HepG2 (cell line): Measurements from ENCODE around the gene USP27X.

ENCODE experiments used
- CEBPG ChIP-seq: IDR thresholded peaks from 2 replicates; pipeline ENCODE4 v1.6.1; 2016
- CHD4 ChIP-seq: fragments of 200-600 bp; sonication (generic); IDR thresholded peaks from 2 replicates; pipeline ENCODE4 v1.7.0; 2017; ENCODE audit warnings: mild to moderate bottlenecking, low read length, borderline replicate concordance
- CTCF ChIP-seq: sonication (generic); formaldehyde crosslinking; IDR thresholded peaks from 2 replicates; pipeline ENCODE4 v1.5.0; 2020; ENCODE audit warnings: mild to moderate bottlenecking, missing genetic modification reagents, moderate library complexity
- EP300 ChIP-seq, 3 experiments: sonication (generic) in 1 of 3; formaldehyde crosslinking in 1 of 3; IDR thresholded peaks; 2 replicates each; pipeline versions ENCODE4 v1.5.1 to v1.6.1; 2011 to 2020; ENCODE audit warnings: low read depth in 2 of 3, low read length in 2 of 3, borderline replicate concordance in 1 of 3, improper control_type of control experiment in 1 of 3, mild to moderate bottlenecking in 1 of 3, missing genetic modification reagents in 1 of 3, moderate library complexity in 1 of 3
- GLI4 ChIP-seq: sonication (generic); formaldehyde crosslinking; IDR thresholded peaks from 2 replicates; pipeline ENCODE4 v1.5.1; 2020; ENCODE audit warnings: missing genetic modification reagents, mild to moderate bottlenecking, moderate library complexity, borderline replicate concordance
- KLF6 ChIP-seq: IDR thresholded peaks from 2 replicates; pipeline ENCODE4 v1.8.0; 2016; ENCODE audit warnings: missing biosample characterization, missing genetic modification reagents
- MAFF ChIP-seq: IDR thresholded peaks from 2 replicates; pipeline ENCODE4 v1.6.1; 2011; ENCODE audit warnings: low read depth, low read length, improper control_type of control experiment
- POLR2A ChIP-seq, 2 experiments: IDR thresholded peaks; 2 replicates each; pipeline ENCODE4 v1.6.1; 2011; ENCODE audit warnings: low read depth in 2 of 2, low read length in 2 of 2, mild to moderate bottlenecking in 1 of 2, moderate library complexity in 1 of 2; ENCODE audit not compliant: insufficient read depth in 1 of 2
- PRDM15 ChIP-seq: sonication (generic); formaldehyde crosslinking; IDR thresholded peaks from 2 replicates; pipeline ENCODE4 v1.4.0; 2020; ENCODE audit warnings: missing genetic modification reagents
- SRSF9 ChIP-seq: fragments of 200-400 bp; formaldehyde crosslinking; IDR thresholded peaks from 2 replicates; pipeline ENCODE4 v1.6.1; 2018; ENCODE audit warnings: borderline replicate concordance, mild to moderate bottlenecking, low read depth, low read length; ENCODE audit not compliant: insufficient read depth, poor library complexity, severe bottlenecking
- ZMYM4 ChIP-seq: sonication (generic); formaldehyde crosslinking; IDR thresholded peaks from 2 replicates; pipeline ENCODE4 v1.8.1; 2023; ENCODE audit warnings: mild to moderate bottlenecking, missing genetic modification reagents
- TF ChIP-seq, protein P1 (sequence below): sonication (generic); formaldehyde crosslinking; IDR thresholded peaks from 2 replicates; pipeline ENCODE4 v1.4.0; 2020; ENCODE audit warnings: mild to moderate bottlenecking, missing genetic modification reagents, borderline replicate concordance
- TF ChIP-seq, protein P2 (sequence below): IDR thresholded peaks from 2 replicates; pipeline ENCODE4 v1.6.1; 2012; ENCODE audit warnings: inconsistent platforms

DNA sequence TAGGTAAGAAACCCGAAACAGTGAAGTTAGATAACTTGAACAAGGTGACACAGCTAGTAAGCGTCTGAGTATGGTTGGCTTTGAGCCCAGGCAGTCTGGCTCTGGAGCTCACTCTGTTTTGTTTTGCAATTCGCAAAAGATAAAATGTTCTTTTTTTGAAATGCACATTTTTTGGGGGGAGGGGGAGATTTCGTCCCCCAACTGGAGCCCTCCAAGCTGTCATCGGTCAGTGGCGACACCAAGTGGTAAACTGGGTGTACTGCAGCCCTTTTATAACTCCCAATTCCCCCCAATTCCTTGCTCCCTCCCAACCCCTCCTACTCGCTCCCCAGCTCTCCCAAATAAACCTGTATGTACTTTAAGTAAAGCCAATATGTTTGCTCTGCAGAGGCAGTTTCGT lies 40.3 kb downstream of the USP27X start:
- no peak for TF ChIP-seq GLI4 (CRISPR knock-in tag)
- TF ChIP-seq CHD4: no peak
- TF ChIP-seq ZMYM4: no peak
- TF ChIP-seq KLF6 (CRISPR knock-in tag): no peak
- no peak for TF ChIP-seq MAFF
- TF ChIP-seq, protein P1, sequence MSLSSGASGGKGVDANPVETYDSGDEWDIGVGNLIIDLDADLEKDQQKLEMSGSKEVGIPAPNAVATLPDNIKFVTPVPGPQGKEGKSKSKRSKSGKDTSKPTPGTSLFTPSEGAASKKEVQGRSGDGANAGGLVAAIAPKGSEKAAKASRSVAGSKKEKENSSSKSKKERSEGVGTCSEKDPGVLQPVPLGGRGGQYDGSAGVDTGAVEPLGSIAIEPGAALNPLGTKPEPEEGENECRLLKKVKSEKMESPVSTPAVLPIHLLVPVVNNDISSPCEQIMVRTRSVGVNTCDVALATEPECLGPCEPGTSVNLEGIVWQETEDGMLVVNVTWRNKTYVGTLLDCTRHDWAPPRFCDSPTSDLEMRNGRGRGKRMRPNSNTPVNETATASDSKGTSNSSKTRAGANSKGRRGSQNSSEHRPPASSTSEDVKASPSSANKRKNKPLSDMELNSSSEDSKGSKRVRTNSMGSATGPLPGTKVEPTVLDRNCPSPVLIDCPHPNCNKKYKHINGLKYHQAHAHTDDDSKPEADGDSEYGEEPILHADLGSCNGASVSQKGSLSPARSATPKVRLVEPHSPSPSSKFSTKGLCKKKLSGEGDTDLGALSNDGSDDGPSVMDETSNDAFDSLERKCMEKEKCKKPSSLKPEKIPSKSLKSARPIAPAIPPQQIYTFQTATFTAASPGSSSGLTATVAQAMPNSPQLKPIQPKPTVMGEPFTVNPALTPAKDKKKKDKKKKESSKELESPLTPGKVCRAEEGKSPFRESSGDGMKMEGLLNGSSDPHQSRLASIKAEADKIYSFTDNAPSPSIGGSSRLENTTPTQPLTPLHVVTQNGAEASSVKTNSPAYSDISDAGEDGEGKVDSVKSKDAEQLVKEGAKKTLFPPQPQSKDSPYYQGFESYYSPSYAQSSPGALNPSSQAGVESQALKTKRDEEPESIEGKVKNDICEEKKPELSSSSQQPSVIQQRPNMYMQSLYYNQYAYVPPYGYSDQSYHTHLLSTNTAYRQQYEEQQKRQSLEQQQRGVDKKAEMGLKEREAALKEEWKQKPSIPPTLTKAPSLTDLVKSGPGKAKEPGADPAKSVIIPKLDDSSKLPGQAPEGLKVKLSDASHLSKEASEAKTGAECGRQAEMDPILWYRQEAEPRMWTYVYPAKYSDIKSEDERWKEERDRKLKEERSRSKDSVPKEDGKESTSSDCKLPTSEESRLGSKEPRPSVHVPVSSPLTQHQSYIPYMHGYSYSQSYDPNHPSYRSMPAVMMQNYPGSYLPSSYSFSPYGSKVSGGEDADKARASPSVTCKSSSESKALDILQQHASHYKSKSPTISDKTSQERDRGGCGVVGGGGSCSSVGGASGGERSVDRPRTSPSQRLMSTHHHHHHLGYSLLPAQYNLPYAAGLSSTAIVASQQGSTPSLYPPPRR: no peak
- no peak for TF ChIP-seq CEBPG (CRISPR knock-in tag)
- TF ChIP-seq CTCF (CRISPR knock-in tag): peak; percentile 64
- TF ChIP-seq POLR2A (IDR thresholded peaks at IDR 0.05; ENCODE audit: insufficient read depth in 1 of 2, low read depth in 2 of 2, low read length in 2 of 2): no peak
- TF ChIP-seq, protein P2, sequence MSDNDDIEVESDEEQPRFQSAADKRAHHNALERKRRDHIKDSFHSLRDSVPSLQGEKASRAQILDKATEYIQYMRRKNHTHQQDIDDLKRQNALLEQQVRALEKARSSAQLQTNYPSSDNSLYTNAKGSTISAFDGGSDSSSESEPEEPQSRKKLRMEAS: no peak
- TF ChIP-seq EP300 (IDR thresholded peaks at IDR 0.05; ENCODE audit: low read depth in 2 of 2, low read length in 2 of 2): no peak
- TF ChIP-seq EP300 (CRISPR knock-in tag; IDR thresholded peaks at IDR 0.05; ENCODE audit: borderline replicate concordance): no peak
- TF ChIP-seq SRSF9: no peak
- TF ChIP-seq PRDM15 (CRISPR knock-in tag): no peak
